Kidney (tissue), 14 donors: ENCODE data around the gene GRM1. TPM values are rescaled to one million over a fixed set of nuclear protein-coding genes. Genes with fewer than 3 reads are reported as not detected.

Experiments used
- DNase-seq, 5 donors: peaks; one replicate each; pipeline ENCODE4 v3.0.0-alpha.2; 2013 to 2020
- FAIRE-seq: peaks from 2 replicates; lab custom pipeline; 2012; peaks lifted over from hg19 to GRCh38; lab: Jason Lieb, UNC
- H3K27ac ChIP-seq, 2 donors: one replicate each; pipeline ENCODE4 v1.7.0; 2013; ENCODE audit warnings: low read depth in 2 of 2, low read length in 2 of 2, inconsistent platforms in 1 of 2
- H3K27me3 ChIP-seq: one replicate; pipeline ENCODE4 v1.7.1; 2013; ENCODE audit warnings: low read length, inconsistent platforms; ENCODE audit not compliant: control insufficient read depth, insufficient read depth
- H3K36me3 ChIP-seq, 3 donors: one replicate each; pipeline versions ENCODE4 v1.7.0 to v1.7.1; 2013; ENCODE audit warnings: low read length in 3 of 3, control low read depth in 1 of 3, inconsistent platforms in 1 of 3; ENCODE audit not compliant: insufficient read depth in 3 of 3, control insufficient read depth in 2 of 3
- H3K4me1 ChIP-seq, 3 donors: one replicate each; pipeline versions ENCODE4 v1.7.0 to v1.7.1; 2013; ENCODE audit warnings: low read length in 3 of 3, inconsistent platforms in 1 of 3, low read depth in 1 of 3; ENCODE audit not compliant: control insufficient read depth in 2 of 3, insufficient read depth in 2 of 3
- H3K4me3 ChIP-seq, 3 donors: one replicate each; pipeline versions ENCODE4 v1.7.0 to v1.8.1; 2013; ENCODE audit warnings: low read length in 3 of 3, control low read depth in 1 of 3, inconsistent platforms in 1 of 3
- H3K9ac ChIP-seq, 3 donors: one replicate each; pipeline versions ENCODE4 v1.7.0 to v1.7.1; 2013; ENCODE audit warnings: low read length in 3 of 3, control low read depth in 1 of 3, inconsistent platforms in 1 of 3
- H3K9me3 ChIP-seq, 3 donors: one replicate each; pipeline versions ENCODE4 v1.7.0 to v1.7.1; 2013; ENCODE audit warnings: low read length in 3 of 3, control low read depth in 1 of 3, inconsistent platforms in 1 of 3; ENCODE audit not compliant: control insufficient read depth in 2 of 3, insufficient read depth in 1 of 3
- CTCF ChIP-seq: IDR thresholded peaks from 3 replicates; pipeline ENCODE4 v1.5.1; 2012; ENCODE audit warnings: mild to moderate bottlenecking, moderate library complexity, borderline replicate concordance; ENCODE audit not compliant: insufficient read depth; ENCODE audit errors: extremely low read depth
- intact Hi-C: fragments of 100-400 bp; cut with DNase I; formaldehyde crosslinking; loops from one replicate; pipeline ENCODE4 v1.11.1; 2022
- polyA plus RNA-seq: library from polyadenylated mRNA; stranded (reverse); fragments of 350-450 nt; fragmentation: Illumina TruSeq; extraction: RNeasy Lipid Tissue Mini Kit (QIAGEN cat#74804); gene quantifications from one replicate; pipeline ENCODE4 v1.2.3, GENCODE V29; 2014; ENCODE audit warnings: low read depth, low replicate concordance; ENCODE audit not compliant: insufficient read depth
- total RNA-seq: library from RNA; stranded (reverse); fragmentation: NEBNext Ultra II Directional; extraction: Animal tissue kit (Norgen Biotek cat#: 25700); gene quantifications from one replicate; pipeline ENCODE4 v1.2.1, GENCODE V29; 2021
- donor health status: control.
- donor health status: control.
- donor health status: control.
- donor health status: control.
- donor health status: control.
- donor health status: DM: yes; HTN: yes; CAD: no.
- donor health status: Normal renal cell carcinoma (clear cell type).

The GRM1 gene
- total and polyA plus RNA-seq, 2 donors from 2014 or later: 0.19 to 0.82 TPM

- Histone ChIP-seq H3K36me3 (no peaks in the 10 kb centered on the region), H3K27me3 (no peaks in the 10 kb centered on the region), H3K4me3 (peak overlapping the region; percentile 4 to 52 (median 18)), H3K4me1 (no peaks in the 10 kb centered on the region), H3K9me3 (no peaks in the 10 kb centered on the region), H3K9ac (no peak overlapping the region), H3K27ac (no peak overlapping the region)
- DNase-seq (peak; percentile 39 to 72 (median 50)), FAIRE-seq (no peak)
- TF ChIP-seq CTCF: no peak
- intact Hi-C loops: no loop called here
Observed at GRCh38 chr6:146433881-146434731, 405.2 kb downstream of the GRM1 start.

- H3K27me3 ChIP-seq: no peaks in the 10 kb centered on the region
- H3K9ac ChIP-seq: no peak overlapping the region
- no peak for TF ChIP-seq CTCF
Observed at GRCh38 chr6:146434732-146435390, 406.0 kb downstream of the GRM1 start.

GRCh38 chr6:146441907-146442306 lies 413.0 kb downstream of the GRM1 start:
- Histone ChIP-seq H3K36me3 (no peaks in the 10 kb centered on the region), H3K4me1 (no peaks in the 10 kb centered on the region), H3K4me3 (no peak overlapping the region), H3K27ac (no peak overlapping the region), H3K27me3 (no peaks in the 10 kb centered on the region), H3K9me3 (no peaks in the 10 kb centered on the region), H3K9ac (no peak overlapping the region)
- DNase-seq: no peak
- no peak for FAIRE-seq
- intact Hi-C loops: no loop called here
- TF ChIP-seq CTCF: no peak

More at GRCh38 chr6:146434732-146435390, 406.0 kb downstream of the GRM1 start:
- no peak for DNase-seq
- Histone ChIP-seq H3K4me1 (no peaks in the 10 kb centered on the region), H3K27ac (no peak overlapping the region), H3K4me3 (peak overlapping the region in 2 of 3 donors; percentile 18 to 52), H3K36me3 (no peaks in the 10 kb centered on the region), H3K9me3 (no peaks in the 10 kb centered on the region)
- intact Hi-C loops: no loop called here
- FAIRE-seq: no peak
